Central memory CD8-positive, alpha-beta T cell (primary cell): ENCODE measurements around the gene ACVR2B.
A peak's percentile ranks its signal among the peaks of the same experiment; 100 is the strongest.

Experiments
- ATAC-seq: fragments of 150-1000 bp; cut with Tn5 transposase; replicated peaks from 2 replicates; pipeline ENCODE4 v1.10.0; 2022; ENCODE audit warnings: mild to moderate bottlenecking, moderate FRiP score, moderate number of reproducible peaks; ENCODE audit not compliant: poor library complexity, severe bottlenecking; ENCODE audit errors: extremely low read depth
- DNase-seq, 2 donors: peaks; one replicate each; pipeline ENCODE4 v3.0.0; 2021; ENCODE audit warnings: low spot score in 2 of 2
- H3K27ac Mint-ChIP-seq: one replicate; pipeline ENCODE4 v1.8.0; 2022; ENCODE audit warnings: low read depth, mild to moderate bottlenecking, moderate library complexity, mixed read lengths
- H3K27me3 Mint-ChIP-seq: one replicate; pipeline ENCODE4 v1.8.0; 2022; ENCODE audit warnings: mixed read lengths
- H3K36me3 Mint-ChIP-seq: one replicate; pipeline ENCODE4 v1.8.0; 2022; ENCODE audit warnings: mild to moderate bottlenecking, moderate library complexity, mixed read lengths; ENCODE audit not compliant: insufficient read depth
- H3K4me1 Mint-ChIP-seq: one replicate; pipeline ENCODE4 v1.8.0; 2022; ENCODE audit warnings: mixed read lengths
- H3K4me3 Mint-ChIP-seq: one replicate; pipeline ENCODE4 v1.8.0; 2022; ENCODE audit warnings: mild to moderate bottlenecking, moderate library complexity, mixed read lengths
- H3K9me3 Mint-ChIP-seq: one replicate; pipeline ENCODE4 v1.8.0; 2022; ENCODE audit warnings: mixed read lengths

ACVR2B gene

GRCh38 chr3:38446812-38447211 is 6.9 kb upstream of the ACVR2B start:
- H3K27me3 Mint-ChIP-seq = peaks cover 22% of the 10 kb centered on the region
- ATAC-seq = no peak
- peaks cover 4% of the 10 kb centered on the region for H3K36me3 Mint-ChIP-seq

GRCh38 chr3:38450853-38451252 is 2.8 kb upstream of the ACVR2B start:
- DNase-seq = no peak
- peaks cover 2% of the 10 kb centered on the region for H3K36me3 Mint-ChIP-seq
- no peak for ATAC-seq
- no peaks in the 10 kb centered on the region for H3K9me3 Mint-ChIP-seq
- no peak overlapping the region for H3K27ac Mint-ChIP-seq
- no peak overlapping the region for H3K4me3 Mint-ChIP-seq
- H3K4me1 Mint-ChIP-seq = peaks cover 14% of the 10 kb centered on the region
- peaks cover 31% of the 10 kb centered on the region for H3K27me3 Mint-ChIP-seq

More at GRCh38 chr3:38446812-38447211, 6.9 kb upstream of the ACVR2B start:
- Mint-ChIP-seq H3K4me1 (no peaks in the 10 kb centered on the region), H3K9me3 (no peaks in the 10 kb centered on the region), H3K4me3 (no peak overlapping the region), H3K27ac (no peak overlapping the region)
- DNase-seq = no peak

GRCh38 chr3:38453913-38454177 is 155 bp downstream of the ACVR2B start:
- no peaks in the 10 kb centered on the region for H3K36me3 Mint-ChIP-seq
- H3K27me3 Mint-ChIP-seq = peaks cover 16% of the 10 kb centered on the region
- no peak for DNase-seq
- peaks cover 14% of the 10 kb centered on the region for H3K4me1 Mint-ChIP-seq
- no peak overlapping the region for H3K27ac Mint-ChIP-seq
- H3K9me3 Mint-ChIP-seq = no peaks in the 10 kb centered on the region
- ATAC-seq = peak; percentile 10
- peak overlapping the region; percentile 94 for H3K4me3 Mint-ChIP-seq

GRCh38 chr3:38454178-38454883 is 641 bp downstream of the ACVR2B start:
- no peak for DNase-seq
- Mint-ChIP-seq H3K27ac (peak overlapping the region; percentile 91), H3K36me3 (no peaks in the 10 kb centered on the region), H3K4me3 (peak overlapping the region; percentile 94), H3K27me3 (peaks cover 13% of the 10 kb centered on the region), H3K9me3 (no peaks in the 10 kb centered on the region), H3K4me1 (peaks cover 14% of the 10 kb centered on the region)
- ATAC-seq = peak; percentile 71

GRCh38 chr3:38454884-38455638 is 1.4 kb downstream of the ACVR2B start:
- no peaks in the 10 kb centered on the region for H3K9me3 Mint-ChIP-seq
- peak overlapping the region; percentile 94 for H3K4me3 Mint-ChIP-seq
- no peaks in the 10 kb centered on the region for H3K36me3 Mint-ChIP-seq
- H3K27ac Mint-ChIP-seq = peak overlapping the region; percentile 91
- H3K4me1 Mint-ChIP-seq = peaks cover 18% of the 10 kb centered on the region
- peaks cover 8% of the 10 kb centered on the region for H3K27me3 Mint-ChIP-seq
- DNase-seq = no peak
- ATAC-seq = no peak

- ATAC-seq (no peak), DNase-seq (no peak)
- H3K4me1 Mint-ChIP-seq = peaks cover 20% of the 10 kb centered on the region
- H3K27ac Mint-ChIP-seq = no peak overlapping the region
- no peaks in the 10 kb centered on the region for H3K9me3 Mint-ChIP-seq
- no peaks in the 10 kb centered on the region for H3K36me3 Mint-ChIP-seq
- peaks cover 8% of the 10 kb centered on the region for H3K27me3 Mint-ChIP-seq
- H3K4me3 Mint-ChIP-seq = peak overlapping the region; percentile 94
Measured at GRCh38 chr3:38455639-38456430, 2.1 kb downstream of the ACVR2B start.

GRCh38 chr3:38457111-38458003 is 3.7 kb downstream of the ACVR2B start:
- H3K9me3 Mint-ChIP-seq = no peaks in the 10 kb centered on the region
- no peak for DNase-seq
- no peaks in the 10 kb centered on the region for H3K36me3 Mint-ChIP-seq
- peaks cover 20% of the 10 kb centered on the region for H3K4me1 Mint-ChIP-seq
- no peak overlapping the region for H3K27ac Mint-ChIP-seq
- no peak overlapping the region for H3K4me3 Mint-ChIP-seq
- peaks cover 8% of the 10 kb centered on the region for H3K27me3 Mint-ChIP-seq
- no peak for ATAC-seq

- no peaks in the 10 kb centered on the region for H3K9me3 Mint-ChIP-seq
- ATAC-seq = no peak
- H3K27me3 Mint-ChIP-seq = no peaks in the 10 kb centered on the region
- H3K4me3 Mint-ChIP-seq = no peak overlapping the region
- no peaks in the 10 kb centered on the region for H3K36me3 Mint-ChIP-seq
- no peak for DNase-seq
- H3K4me1 Mint-ChIP-seq = peaks cover 12% of the 10 kb centered on the region
- no peak overlapping the region for H3K27ac Mint-ChIP-seq
Measured at GRCh38 chr3:38458796-38459498, 5.3 kb downstream of the ACVR2B start.

- DNase-seq = no peak
- peaks cover 8% of the 10 kb centered on the region for H3K4me1 Mint-ChIP-seq
- no peaks in the 10 kb centered on the region for H3K36me3 Mint-ChIP-seq
- H3K27ac Mint-ChIP-seq = no peak overlapping the region
- no peak for ATAC-seq
- no peak overlapping the region for H3K4me3 Mint-ChIP-seq
- no peaks in the 10 kb centered on the region for H3K9me3 Mint-ChIP-seq
- no peaks in the 10 kb centered on the region for H3K27me3 Mint-ChIP-seq
Measured at GRCh38 chr3:38459499-38460048, 5.9 kb downstream of the ACVR2B start.

- Mint-ChIP-seq H3K36me3 (no peaks in the 10 kb centered on the region), H3K9me3 (no peaks in the 10 kb centered on the region), H3K4me1 (peaks cover 6% of the 10 kb centered on the region), H3K27me3 (no peaks in the 10 kb centered on the region), H3K4me3 (no peak overlapping the region), H3K27ac (no peak overlapping the region)
- no peak for DNase-seq
- no peak for ATAC-seq
Measured at GRCh38 chr3:38460377-38461270, 6.9 kb downstream of the ACVR2B start.
